ENCODE measurements around the gene SYTL4.

DNA sequence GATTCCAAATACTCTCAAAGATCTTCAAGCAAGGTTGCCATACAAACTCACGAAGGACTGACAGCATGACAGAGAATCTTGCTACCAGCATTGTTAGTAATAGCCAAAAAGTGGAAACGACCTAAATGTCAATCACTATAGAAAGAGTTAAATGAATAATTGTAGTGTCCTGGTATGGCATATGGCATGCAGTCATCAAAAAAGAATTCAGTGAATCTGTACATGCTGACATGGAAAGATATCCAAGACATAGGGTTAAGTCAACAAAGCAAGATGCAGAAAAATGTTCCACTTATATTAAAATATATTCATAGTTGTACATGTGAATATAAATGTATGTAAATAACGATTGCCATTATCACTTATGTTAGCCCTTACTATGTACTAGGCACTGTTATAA, 50.3 kb downstream of the SYTL4 start:
- TF ChIP-seq, protein P1, sequence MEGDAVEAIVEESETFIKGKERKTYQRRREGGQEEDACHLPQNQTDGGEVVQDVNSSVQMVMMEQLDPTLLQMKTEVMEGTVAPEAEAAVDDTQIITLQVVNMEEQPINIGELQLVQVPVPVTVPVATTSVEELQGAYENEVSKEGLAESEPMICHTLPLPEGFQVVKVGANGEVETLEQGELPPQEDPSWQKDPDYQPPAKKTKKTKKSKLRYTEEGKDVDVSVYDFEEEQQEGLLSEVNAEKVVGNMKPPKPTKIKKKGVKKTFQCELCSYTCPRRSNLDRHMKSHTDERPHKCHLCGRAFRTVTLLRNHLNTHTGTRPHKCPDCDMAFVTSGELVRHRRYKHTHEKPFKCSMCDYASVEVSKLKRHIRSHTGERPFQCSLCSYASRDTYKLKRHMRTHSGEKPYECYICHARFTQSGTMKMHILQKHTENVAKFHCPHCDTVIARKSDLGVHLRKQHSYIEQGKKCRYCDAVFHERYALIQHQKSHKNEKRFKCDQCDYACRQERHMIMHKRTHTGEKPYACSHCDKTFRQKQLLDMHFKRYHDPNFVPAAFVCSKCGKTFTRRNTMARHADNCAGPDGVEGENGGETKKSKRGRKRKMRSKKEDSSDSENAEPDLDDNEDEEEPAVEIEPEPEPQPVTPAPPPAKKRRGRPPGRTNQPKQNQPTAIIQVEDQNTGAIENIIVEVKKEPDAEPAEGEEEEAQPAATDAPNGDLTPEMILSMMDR (conservative IDR thresholded peaks at IDR 0.05; ENCODE audit: low read length), result no peak
- TF ChIP-seq EZH2phosphoT487 (IDR thresholded peaks at IDR 0.05; ENCODE audit: borderline replicate concordance), result no peak
